ENCODE measurements around the gene TENM3. TPM values are rescaled to one million over a fixed set of nuclear protein-coding genes. Genes with fewer than 3 reads are reported as not detected.

Gene TENM3
- polyA plus RNA-seq, 1 of the 3 experiments (the other 2 are of a cell fraction): 10.4 TPM

DNA sequence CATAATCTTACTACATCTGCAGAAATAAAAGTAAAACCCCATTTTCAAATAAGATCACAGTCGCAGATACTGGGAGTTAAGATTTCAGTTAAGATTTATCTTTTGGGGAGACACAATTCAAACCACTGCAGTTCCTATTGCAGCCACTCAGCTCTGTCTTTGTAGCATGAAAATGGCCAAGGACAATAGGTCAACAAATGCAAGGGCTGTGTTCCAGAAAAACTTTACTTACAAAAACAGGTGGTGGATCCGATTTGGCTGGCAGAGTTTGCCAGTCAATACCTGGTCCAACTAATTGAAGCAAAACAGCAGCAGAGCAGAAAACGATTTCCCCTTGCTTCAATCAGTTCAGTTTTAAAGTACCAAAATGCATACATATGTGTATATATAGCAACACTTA is 77.4 kb downstream of the TENM3 start:
- H3K9me3 ChIP-seq: 0 out of 2 replicates have a peak, but pooled peaks cover under 1% of the 10 kb centered on the region
- peaks cover 0 to under 1% of the 10 kb centered on the region in 2 experiments; a peak in 2 of 4 replicates for H3K4me1 ChIP-seq (ENCODE audit: control insufficient read depth in 1 of 2, insufficient read depth in 2 of 2, low read depth in 1 of 2, low read length in 1 of 2)
- no peak overlapping the region for H3K4me2 ChIP-seq
- POLR2A ChIA-PET: no interaction called here
- no peak overlapping the region for H3K27ac ChIP-seq (ENCODE audit: low read depth in 2 of 2, low read length in 1 of 2)
- WGBS (ENCODE audit: low lambda C conversion rate): 70% methylated on average over 3 of the region's 3 CpGs
- no peak overlapping the region for H3K9ac ChIP-seq
- DNase-seq: no peak
- no peaks in the 10 kb centered on the region for H3K36me3 ChIP-seq (replicated peaks in 1 of 2; ENCODE audit: control insufficient read depth in 1 of 2, insufficient read depth in 2 of 2, low read length in 1 of 2)
- H3F3A ChIP-seq (replicated peaks; ENCODE audit: insufficient read depth): no peaks in the 10 kb centered on the region
- CTCF ChIA-PET: no interaction called here
- H3K79me2 ChIP-seq (ENCODE audit: insufficient read depth): no peaks in the 10 kb centered on the region
- no peak overlapping the region for H3K4me3 ChIP-seq (ENCODE audit: low read depth in 2 of 2, low read length in 1 of 2)
- no peak overlapping the region for H2AFZ ChIP-seq (ENCODE audit: low read depth)
- H3K9me2 ChIP-seq: no peaks in the 10 kb centered on the region
- no peaks in the 10 kb centered on the region for H3K27me3 ChIP-seq (ENCODE audit: insufficient read depth)
- H4K20me1 ChIP-seq (ENCODE audit: insufficient read depth): no peaks in the 10 kb centered on the region
- TF ChIP-seq, protein P1, sequence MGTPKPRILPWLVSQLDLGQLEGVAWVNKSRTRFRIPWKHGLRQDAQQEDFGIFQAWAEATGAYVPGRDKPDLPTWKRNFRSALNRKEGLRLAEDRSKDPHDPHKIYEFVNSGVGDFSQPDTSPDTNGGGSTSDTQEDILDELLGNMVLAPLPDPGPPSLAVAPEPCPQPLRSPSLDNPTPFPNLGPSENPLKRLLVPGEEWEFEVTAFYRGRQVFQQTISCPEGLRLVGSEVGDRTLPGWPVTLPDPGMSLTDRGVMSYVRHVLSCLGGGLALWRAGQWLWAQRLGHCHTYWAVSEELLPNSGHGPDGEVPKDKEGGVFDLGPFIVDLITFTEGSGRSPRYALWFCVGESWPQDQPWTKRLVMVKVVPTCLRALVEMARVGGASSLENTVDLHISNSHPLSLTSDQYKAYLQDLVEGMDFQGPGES (IDR thresholded peaks at IDR 0.05; ENCODE audit: low read depth, low read length): no peak
- TF ChIP-seq SIN3A (IDR thresholded peaks at IDR 0.05; ENCODE audit: borderline replicate concordance, low read depth, low read length) (no peak), SMC3 (IDR thresholded peaks at IDR 0.05; ENCODE audit: low read depth, low read length) (no peak), JUND (IDR thresholded peaks at IDR 0.05) (no peak), REST (IDR thresholded peaks at IDR 0.05; ENCODE audit: low read depth, low read length) (no peak), MEF2A (IDR thresholded peaks at IDR 0.05; ENCODE audit: borderline replicate concordance, low read depth) (no peak)
- TF ChIP-seq, protein P2, sequence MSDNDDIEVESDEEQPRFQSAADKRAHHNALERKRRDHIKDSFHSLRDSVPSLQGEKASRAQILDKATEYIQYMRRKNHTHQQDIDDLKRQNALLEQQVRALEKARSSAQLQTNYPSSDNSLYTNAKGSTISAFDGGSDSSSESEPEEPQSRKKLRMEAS (IDR thresholded peaks at IDR 0.05; ENCODE audit: low read depth): no peak

DNA sequence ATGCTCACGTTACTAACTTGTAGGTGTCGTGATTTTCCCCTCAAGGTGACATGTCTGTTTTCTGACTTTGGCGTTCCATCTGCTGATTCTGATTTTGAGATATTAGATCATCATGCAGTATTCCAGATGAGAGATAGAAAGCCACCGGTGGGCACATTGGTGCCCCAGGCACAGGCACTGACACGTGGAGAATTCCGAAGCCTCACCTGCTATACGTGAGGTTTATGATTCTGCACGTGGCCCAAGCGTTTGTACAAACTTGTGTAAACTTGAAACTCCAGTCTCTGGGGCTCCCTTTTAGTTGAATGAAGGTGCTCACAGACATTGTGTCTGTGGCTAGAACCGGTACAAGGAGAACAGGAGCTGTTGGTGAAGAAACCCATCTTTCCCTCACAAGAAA is 81.1 kb downstream of the TENM3 start:
- no peak for DNase-seq
- Histone ChIP-seq H3K27ac (ENCODE audit: low read depth in 2 of 2, low read length in 1 of 2) (no peak overlapping the region), H4K20me1 (ENCODE audit: insufficient read depth) (no peaks in the 10 kb centered on the region), H3K9me3 (no peaks in the 10 kb centered on the region), H3K9ac (no peak overlapping the region), H3K4me1 (ENCODE audit: control insufficient read depth in 1 of 2, insufficient read depth in 2 of 2, low read depth in 1 of 2, low read length in 1 of 2) (peaks cover 0 to 6% of the 10 kb centered on the region in 2 experiments; a peak in 2 of 4 replicates), H2AFZ (ENCODE audit: low read depth) (no peak overlapping the region), H3F3A (replicated peaks; ENCODE audit: insufficient read depth) (no peaks in the 10 kb centered on the region), H3K27me3 (ENCODE audit: insufficient read depth) (no peaks in the 10 kb centered on the region), H3K36me3 (replicated peaks in 1 of 2; ENCODE audit: control insufficient read depth in 1 of 2, insufficient read depth in 2 of 2, low read length in 1 of 2) (no peaks in the 10 kb centered on the region), H3K9me2 (no peaks in the 10 kb centered on the region), H3K79me2 (ENCODE audit: insufficient read depth) (no peaks in the 10 kb centered on the region), H3K4me3 (ENCODE audit: low read depth in 2 of 2, low read length in 1 of 2) (no peak overlapping the region), H3K4me2 (no peak overlapping the region)
- 83% methylated on average over 10 of the region's 10 CpGs for WGBS (ENCODE audit: low lambda C conversion rate)
- no peak for TF ChIP-seq NRF1 (IDR thresholded peaks at IDR 0.05; ENCODE audit: low read depth, low read length)
- TF ChIP-seq FOXM1 (IDR thresholded peaks at IDR 0.05; ENCODE audit: low read depth): no peak
- no peak for TF ChIP-seq CHD2 (IDR thresholded peaks at IDR 0.05; ENCODE audit: low read length, partially characterized antibody)
- TF ChIP-seq YY1 (IDR thresholded peaks at IDR 0.05; ENCODE audit: low read depth): no peak
- ChIA-PET CTCF (no interaction called here), POLR2A (no interaction called here)
